SK-N-SH (cell line): ENCODE results near the gene MGST1. TPM values are rescaled to one million over a fixed set of nuclear protein-coding genes. Genes with fewer than 3 reads are reported as not detected.
A peak's percentile ranks its signal among the peaks of the same experiment; 100 is the strongest.

Experiments used
- CTCF ChIA-PET: fragments of 300-600, 350-600 bp; formaldehyde crosslinking; extraction: SDS; loops from one replicate; lab custom pipeline; 2021; lab: Yijun Ruan, JAX
- POLR2A ChIA-PET: fragments of 350-600 bp; sonication (Branson Sonifier 250); formaldehyde crosslinking; extraction: SDS; loops from one replicate; lab custom pipeline; 2020; ENCODE audit warnings: antibody characterized with exemption, inconsistent platforms; lab: Yijun Ruan, JAX
- DNase-seq: peaks from one replicate; pipeline ENCODE4 v3.0.0; 2012
- H2AFZ ChIP-seq: fragments of 200-600 bp; sonication (generic); 2 replicates; pipeline ENCODE4 v1.8.1; 2016; ENCODE audit warnings: antibody characterized with exemption, mild to moderate bottlenecking, low read depth
- H3F3A ChIP-seq: fragments of 200-600 bp; sonication (generic); replicated peaks from 2 replicates; pipeline ENCODE3; 2016; ENCODE audit warnings: antibody characterized with exemption, mild to moderate bottlenecking; ENCODE audit not compliant: insufficient read depth
- H3K27ac ChIP-seq, 2 experiments: fragments of 200-500 bp in 1 of 2; fragments of 200-600 bp in 1 of 2; sonication (Bioruptor generic) in 1 of 2; sonication (generic), shearing (Covaris generic) in 1 of 2; 2 replicates each; pipeline versions ENCODE4 v1.5.1 to v1.6.1; 2014 to 2016; ENCODE audit warnings: low read depth in 2 of 2, inconsistent platforms in 1 of 2, low read length in 1 of 2, mild to moderate bottlenecking in 1 of 2, mixed read lengths in 1 of 2
- H3K27me3 ChIP-seq: fragments of 200-600 bp; sonication (generic), shearing (Covaris generic); 2 replicates; pipeline ENCODE4 v1.6.1; 2016; ENCODE audit warnings: mixed run types; ENCODE audit not compliant: insufficient read depth
- H3K36me3 ChIP-seq, 2 experiments: fragments of 200-500 bp in 1 of 2; fragments of 200-600 bp in 1 of 2; sonication (Bioruptor generic) in 1 of 2; sonication (generic) in 1 of 2; replicated peaks in 1 of 2; 2 replicates each; pipeline versions ENCODE3 to v1.5.1; 2014 to 2016; ENCODE audit warnings: low read length in 1 of 2, mild to moderate bottlenecking in 1 of 2; ENCODE audit not compliant: insufficient read depth in 2 of 2, control insufficient read depth in 1 of 2
- H3K4me1 ChIP-seq, 2 experiments: fragments of 200-500 bp in 1 of 2; fragments of 200-600 bp in 1 of 2; sonication (Bioruptor generic) in 1 of 2; sonication (generic), shearing (Covaris generic) in 1 of 2; 2 replicates each; pipeline versions ENCODE4 v1.5.1 to v1.6.1; 2014 to 2016; ENCODE audit warnings: low read depth in 1 of 2, low read length in 1 of 2, mixed run types in 1 of 2; ENCODE audit not compliant: insufficient read depth in 2 of 2, control insufficient read depth in 1 of 2
- H3K4me2 ChIP-seq: fragments of 200-600 bp; sonication (generic), shearing (Covaris generic); 2 replicates; pipeline ENCODE4 v1.6.1; 2017; ENCODE audit warnings: mixed run types
- H3K4me3 ChIP-seq, 2 experiments: fragments of 200-500 bp in 1 of 2; fragments of 200-600 bp in 1 of 2; sonication (Bioruptor generic) in 1 of 2; sonication (generic), shearing (Covaris generic) in 1 of 2; 2 replicates each; pipeline versions ENCODE4 v1.5.1 to v1.8.1; 2014 to 2016; ENCODE audit warnings: low read depth in 2 of 2, inconsistent platforms in 1 of 2, low read length in 1 of 2, mild to moderate bottlenecking in 1 of 2, mixed read lengths in 1 of 2, moderate library complexity in 1 of 2
- H3K79me2 ChIP-seq: fragments of 200-600 bp; sonication (generic); 2 replicates; pipeline ENCODE4 v1.8.1; 2017; ENCODE audit warnings: mild to moderate bottlenecking; ENCODE audit not compliant: insufficient read depth
- H3K9ac ChIP-seq: fragments of 200-600 bp; sonication (generic); 2 replicates; pipeline ENCODE4 v1.6.1; 2017; ENCODE audit warnings: mixed run types
- H3K9me2 ChIP-seq: fragments of 200-600 bp; sonication (generic); 2 replicates; pipeline ENCODE4 v1.6.1; 2017; ENCODE audit warnings: mixed run types
- H3K9me3 ChIP-seq: fragments of 200-600 bp; sonication (generic); 2 replicates; pipeline ENCODE4 v1.6.1; 2017; ENCODE audit warnings: mixed run types, mild to moderate bottlenecking, moderate library complexity
- H4K20me1 ChIP-seq: fragments of 200-600 bp; sonication (generic); 2 replicates; pipeline ENCODE4 v1.6.1; 2017; ENCODE audit warnings: mild to moderate bottlenecking, mixed run types; ENCODE audit not compliant: insufficient read depth
- ELF1 ChIP-seq: IDR thresholded peaks from 2 replicates; pipeline ENCODE4 v1.4.0; 2012
- EP300 ChIP-seq, 2 experiments: IDR thresholded peaks; 2 replicates each; pipeline versions ENCODE4 v1.4.0 to v1.6.1; 2012; ENCODE audit warnings: borderline replicate concordance in 1 of 2, low read depth in 1 of 2, low read length in 1 of 2
- FOXJ3 ChIP-seq: sonication (generic); formaldehyde crosslinking; IDR thresholded peaks from 2 replicates; pipeline ENCODE4 v1.5.1; 2020; ENCODE audit warnings: mild to moderate bottlenecking, missing genetic modification reagents
- FOXM1 ChIP-seq: IDR thresholded peaks from 2 replicates; pipeline ENCODE4 v1.4.0; 2012; ENCODE audit warnings: low read depth, mild to moderate bottlenecking
- NFIC ChIP-seq: IDR thresholded peaks from 2 replicates; pipeline ENCODE4 v1.4.0; 2012; ENCODE audit warnings: borderline replicate concordance
- RAD21 ChIP-seq: IDR thresholded peaks from 2 replicates; pipeline ENCODE4 v1.6.1; 2012; ENCODE audit warnings: mild to moderate bottlenecking, low read length
- RXRA ChIP-seq: IDR thresholded peaks from 2 replicates; pipeline ENCODE4 v1.4.0; 2012; ENCODE audit warnings: low read depth, mild to moderate bottlenecking, borderline replicate concordance
- SMC3 ChIP-seq: IDR thresholded peaks from 2 replicates; pipeline ENCODE4 v1.6.1; 2012; ENCODE audit warnings: low read depth, low read length, improper control_type of control experiment
- USF1 ChIP-seq: IDR thresholded peaks from 2 replicates; pipeline ENCODE4 v1.4.0; 2012; ENCODE audit warnings: low read depth, borderline replicate concordance
- WGBS: methylation state at CpG from one replicate; pipeline ENCODE4 v1.1.6; 2017; ENCODE audit warnings: low lambda C conversion rate; 5-methylcytosine and 5-hydroxymethylcytosine counted together
- polyA plus RNA-seq, 3 experiments: library from polyadenylated mRNA; depleted of rRNA; stranded (reverse); fragments of >200 nt; gene quantifications; 2 replicates each; pipeline ENCODE4 v1.2.3, GENCODE V29; 2012
- TF ChIP-seq, protein P1 (sequence below): fragments of 150-350 bp; IDR thresholded peaks from 2 replicates; pipeline ENCODE4 v1.6.1; 2016; ENCODE audit warnings: mild to moderate bottlenecking, low read depth, low read length
- TF ChIP-seq, protein P2 (sequence below): IDR thresholded peaks from 2 replicates; pipeline ENCODE4; 2012

Gene MGST1
- polyA plus RNA-seq, 1 of the 3 experiments (the other 2 are of a cell fraction), result 4.8 TPM

GRCh38 chr12:16384732-16385131 lies 37.3 kb downstream of the MGST1 start:
- DNase-seq, result no peak
- H3K4me3 ChIP-seq, result no peak overlapping the region
- H3K9me3 ChIP-seq, result no peaks in the 10 kb centered on the region
- no peak overlapping the region for H3K4me2 ChIP-seq
- no peaks in the 10 kb centered on the region for H3K27me3 ChIP-seq
- H3F3A ChIP-seq, result no peaks in the 10 kb centered on the region
- no peak overlapping the region for H3K27ac ChIP-seq
- H2AFZ ChIP-seq, result no peak overlapping the region
- H4K20me1 ChIP-seq, result no peaks in the 10 kb centered on the region
- H3K79me2 ChIP-seq, result no peaks in the 10 kb centered on the region
- CTCF ChIA-PET, result no interaction called here
- TF ChIP-seq FOXJ3 (no peak), ELF1 (no peak), USF1 (no peak), EP300 (IDR thresholded peaks at IDR 0.05; ENCODE audit: borderline replicate concordance in 1 of 2, low read depth in 1 of 2, low read length in 1 of 2) (no peak), FOXM1 (no peak)
- TF ChIP-seq, protein P1, sequence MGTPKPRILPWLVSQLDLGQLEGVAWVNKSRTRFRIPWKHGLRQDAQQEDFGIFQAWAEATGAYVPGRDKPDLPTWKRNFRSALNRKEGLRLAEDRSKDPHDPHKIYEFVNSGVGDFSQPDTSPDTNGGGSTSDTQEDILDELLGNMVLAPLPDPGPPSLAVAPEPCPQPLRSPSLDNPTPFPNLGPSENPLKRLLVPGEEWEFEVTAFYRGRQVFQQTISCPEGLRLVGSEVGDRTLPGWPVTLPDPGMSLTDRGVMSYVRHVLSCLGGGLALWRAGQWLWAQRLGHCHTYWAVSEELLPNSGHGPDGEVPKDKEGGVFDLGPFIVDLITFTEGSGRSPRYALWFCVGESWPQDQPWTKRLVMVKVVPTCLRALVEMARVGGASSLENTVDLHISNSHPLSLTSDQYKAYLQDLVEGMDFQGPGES, result no peak
- TF ChIP-seq, protein P2, sequence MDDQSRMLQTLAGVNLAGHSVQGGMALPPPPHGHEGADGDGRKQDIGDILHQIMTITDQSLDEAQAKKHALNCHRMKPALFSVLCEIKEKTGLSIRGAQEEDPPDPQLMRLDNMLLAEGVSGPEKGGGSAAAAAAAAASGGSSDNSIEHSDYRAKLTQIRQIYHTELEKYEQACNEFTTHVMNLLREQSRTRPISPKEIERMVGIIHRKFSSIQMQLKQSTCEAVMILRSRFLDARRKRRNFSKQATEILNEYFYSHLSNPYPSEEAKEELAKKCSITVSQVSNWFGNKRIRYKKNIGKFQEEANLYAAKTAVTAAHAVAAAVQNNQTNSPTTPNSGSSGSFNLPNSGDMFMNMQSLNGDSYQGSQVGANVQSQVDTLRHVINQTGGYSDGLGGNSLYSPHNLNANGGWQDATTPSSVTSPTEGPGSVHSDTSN, result no peak
- H3K9me2 ChIP-seq, result no peaks in the 10 kb centered on the region
- H3K9ac ChIP-seq, result no peak overlapping the region
- H3K36me3 ChIP-seq, result no peaks in the 10 kb centered on the region
- POLR2A ChIA-PET, result no interaction called here
- WGBS, result 60% methylated on average over 5 of the region's 5 CpGs
- no peaks in the 10 kb centered on the region; a peak in 2 of 4 replicates for H3K4me1 ChIP-seq

- no peaks in the 10 kb centered on the region for H3K9me3 ChIP-seq
- H3K9ac ChIP-seq, result no peak overlapping the region
- no peaks in the 10 kb centered on the region for H3K27me3 ChIP-seq
- H3K4me2 ChIP-seq, result peak overlapping the region; percentile 24; the same call in 1 of the 2 replicates
- no peaks in the 10 kb centered on the region for H3K36me3 ChIP-seq
- peak; percentile 51 for DNase-seq
- POLR2A ChIA-PET, result no interaction called here
- no peaks in the 10 kb centered on the region for H3F3A ChIP-seq
- no peaks in the 10 kb centered on the region for H3K79me2 ChIP-seq
- H4K20me1 ChIP-seq, result no peaks in the 10 kb centered on the region
- H3K9me2 ChIP-seq, result no peaks in the 10 kb centered on the region
- peak overlapping the region in 1 of 2 experiments; percentile 29; a peak in 1 of 4 replicates for H3K4me3 ChIP-seq
- WGBS, result 19% methylated on average over 13 of the region's 13 CpGs
- H2AFZ ChIP-seq, result no peak overlapping the region
- no peak overlapping the region for H3K27ac ChIP-seq
- H3K4me1 ChIP-seq, result no peaks in the 10 kb centered on the region; a peak in 2 of 4 replicates
- TF ChIP-seq NFIC, result no peak
- peak; percentile 79 for TF ChIP-seq RAD21
- TF ChIP-seq, protein P2, result no peak
- no peak for TF ChIP-seq RXRA
- TF ChIP-seq FOXM1, result no peak
- peak; percentile 56 for TF ChIP-seq SMC3
- CTCF ChIA-PET, result interaction anchor here (0.6 to 1.8 kb wide), 44 partner anchors 9 to 1607 kb away, joined by 3 to 41 read pairs (median 4); no protein-coding TSS in a partner anchor
Measured at GRCh38 chr12:16385782-16386646, 38.6 kb downstream of the MGST1 start.
